ENCODE data around the gene KLK6. TPM values are rescaled to one million over a fixed set of nuclear protein-coding genes. Genes with fewer than 3 reads are reported as not detected.
"Not testable (repeated sequence)": the region's sequence is repeated elsewhere in the genome, so short reads cannot be mapped to it uniquely, and the experiment has no call there.

Gene KLK6
- total RNA-seq, 1 experiment from 2014 or later, result 1.5 TPM

- POLR2A ChIA-PET, result no interaction called here
- H3K27ac Mint-ChIP-seq (ENCODE audit: unreplicated experiment), result no peak overlapping the region
- CTCF ChIA-PET, result no interaction called here
- peaks cover 7% of the 10 kb centered on the region for H3K4me1 Mint-ChIP-seq (ENCODE audit: low read depth, unreplicated experiment)
- intact Hi-C loops (cut with micrococcal nuclease; ENCODE audit: unreplicated experiment), result no loop called here
- DNase-seq, result no peak
- BruUV-seq (replicated peaks), result no TSS peak
- H3K36me3 ChIP-seq (ENCODE audit: control insufficient read depth, insufficient read depth, low read length), result no peaks in the 10 kb centered on the region
- H3K9me3 ChIP-seq, result no peaks in the 10 kb centered on the region
- H3K4me3 Mint-ChIP-seq (ENCODE audit: unreplicated experiment), result no peak overlapping the region
- no peaks in the 10 kb centered on the region for H3K27me3 ChIP-seq (replicated peaks; ENCODE audit: control insufficient read depth, insufficient read depth, low read length)
- peaks cover 23% of the 10 kb centered on the region for H3K4me1 ChIP-seq
- peaks cover 5% of the 10 kb centered on the region for H3K36me3 Mint-ChIP-seq (ENCODE audit: insufficient read depth, unreplicated experiment)
- H3K4me3 ChIP-seq (ENCODE audit: low read depth, low read length), result no peak overlapping the region
- TF ChIP-seq CTCF (IDR thresholded peaks at IDR 0.05; ENCODE audit: insufficient read depth in 1 of 2, low read depth in 1 of 2, low read length in 1 of 2, severe bottlenecking in 1 of 2, unreplicated experiment in 1 of 2), result no peak
- H3K27me3 Mint-ChIP-seq (ENCODE audit: insufficient read depth, unreplicated experiment), result no peaks in the 10 kb centered on the region
- no peaks in the 10 kb centered on the region for H3K9me3 Mint-ChIP-seq (ENCODE audit: unreplicated experiment)
These were observed 3.5 kb upstream of the KLK6 start for GRCh38 chr19:50972795-50973376.

- not testable (repeated sequence) for H3K4me3 Mint-ChIP-seq (ENCODE audit: unreplicated experiment); H3K36me3 ChIP-seq (ENCODE audit: control insufficient read depth, insufficient read depth, low read length)
These were observed 419 bp upstream of the KLK6 start for GRCh38 chr19:50969810-50970209.

GRCh38 chr19:50968716-50969412 is 527 bp downstream of the KLK6 start:
- TF ChIP-seq CTCF (IDR thresholded peaks at IDR 0.05; ENCODE audit: insufficient read depth in 1 of 2, low read depth in 1 of 2, low read length in 1 of 2, severe bottlenecking in 1 of 2, unreplicated experiment in 1 of 2), result no peak
- no peaks in the 10 kb centered on the region for H3K4me1 Mint-ChIP-seq (ENCODE audit: low read depth, unreplicated experiment)
- H3K27ac Mint-ChIP-seq (ENCODE audit: unreplicated experiment), result no peak overlapping the region
- Histone ChIP-seq H3K4me3 (ENCODE audit: low read depth, low read length) (no peak overlapping the region), H3K27me3 (replicated peaks; ENCODE audit: control insufficient read depth, insufficient read depth, low read length) (no peaks in the 10 kb centered on the region), H3K4me1 (peaks cover 11% of the 10 kb centered on the region; the same call in 1 of the 2 replicates), H3K9me3 (no peaks in the 10 kb centered on the region), H3K36me3 (ENCODE audit: control insufficient read depth, insufficient read depth, low read length) (no peaks in the 10 kb centered on the region)
- H3K4me3 Mint-ChIP-seq (ENCODE audit: unreplicated experiment), result no peak overlapping the region
- peaks cover 5% of the 10 kb centered on the region for H3K36me3 Mint-ChIP-seq (ENCODE audit: insufficient read depth, unreplicated experiment)
- no peaks in the 10 kb centered on the region for H3K9me3 Mint-ChIP-seq (ENCODE audit: unreplicated experiment)
- peak in 1 of 2 experiments; percentile 67 for DNase-seq
- CTCF ChIA-PET, result no interaction called here
- intact Hi-C loops (cut with micrococcal nuclease; ENCODE audit: unreplicated experiment), result no loop called here
- no TSS peak for BruUV-seq (replicated peaks)
- peaks cover 3% of the 10 kb centered on the region for H3K27me3 Mint-ChIP-seq (ENCODE audit: insufficient read depth, unreplicated experiment)
- POLR2A ChIA-PET, result no interaction called here

More at GRCh38 chr19:50969810-50970209, 419 bp upstream of the KLK6 start:
- intact Hi-C loops (cut with micrococcal nuclease; ENCODE audit: unreplicated experiment); H3K27ac Mint-ChIP-seq (ENCODE audit: unreplicated experiment); H3K4me3 ChIP-seq (ENCODE audit: low read depth, low read length); H3K27me3 Mint-ChIP-seq (ENCODE audit: insufficient read depth, unreplicated experiment); H3K4me1 Mint-ChIP-seq (ENCODE audit: low read depth, unreplicated experiment); H3K9me3 Mint-ChIP-seq (ENCODE audit: unreplicated experiment); POLR2A ChIA-PET; H3K36me3 Mint-ChIP-seq (ENCODE audit: insufficient read depth, unreplicated experiment); BruUV-seq (replicated peaks); H3K27me3 ChIP-seq (replicated peaks; ENCODE audit: control insufficient read depth, insufficient read depth, low read length); H3K9me3 ChIP-seq; DNase-seq: not testable (repeated sequence)
- CTCF ChIA-PET, result interaction anchor here (0.7 kb wide), 1 partner anchor 291 kb away, joined by 5 read pairs; no protein-coding TSS in a partner anchor
- peaks cover 11% of the 10 kb centered on the region; the same call in 1 of the 2 replicates for H3K4me1 ChIP-seq

Data from Caco-2 (cell line).